ENCODE results near the gene MAP1LC3B.

DNA sequence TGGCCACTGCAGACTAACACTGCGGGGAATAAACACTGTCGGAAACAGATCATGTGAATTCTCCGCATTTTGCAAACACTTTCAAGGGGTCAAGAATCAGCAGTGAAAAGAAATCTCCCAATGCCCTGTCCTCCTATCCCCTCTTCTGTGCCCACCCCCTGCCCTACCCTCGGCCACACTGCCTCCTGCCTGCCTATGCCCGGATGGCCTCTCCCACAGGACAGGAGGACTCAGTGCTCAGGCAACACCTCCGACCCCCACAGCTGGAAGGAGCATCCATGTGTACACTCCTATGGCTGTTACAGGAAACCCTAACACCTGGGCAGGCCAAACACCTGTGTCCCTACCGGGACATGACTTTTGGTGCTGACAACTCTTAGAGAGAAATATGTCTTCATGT is 33.0 kb upstream of the MAP1LC3B start:
- TF ChIP-seq, protein P1, sequence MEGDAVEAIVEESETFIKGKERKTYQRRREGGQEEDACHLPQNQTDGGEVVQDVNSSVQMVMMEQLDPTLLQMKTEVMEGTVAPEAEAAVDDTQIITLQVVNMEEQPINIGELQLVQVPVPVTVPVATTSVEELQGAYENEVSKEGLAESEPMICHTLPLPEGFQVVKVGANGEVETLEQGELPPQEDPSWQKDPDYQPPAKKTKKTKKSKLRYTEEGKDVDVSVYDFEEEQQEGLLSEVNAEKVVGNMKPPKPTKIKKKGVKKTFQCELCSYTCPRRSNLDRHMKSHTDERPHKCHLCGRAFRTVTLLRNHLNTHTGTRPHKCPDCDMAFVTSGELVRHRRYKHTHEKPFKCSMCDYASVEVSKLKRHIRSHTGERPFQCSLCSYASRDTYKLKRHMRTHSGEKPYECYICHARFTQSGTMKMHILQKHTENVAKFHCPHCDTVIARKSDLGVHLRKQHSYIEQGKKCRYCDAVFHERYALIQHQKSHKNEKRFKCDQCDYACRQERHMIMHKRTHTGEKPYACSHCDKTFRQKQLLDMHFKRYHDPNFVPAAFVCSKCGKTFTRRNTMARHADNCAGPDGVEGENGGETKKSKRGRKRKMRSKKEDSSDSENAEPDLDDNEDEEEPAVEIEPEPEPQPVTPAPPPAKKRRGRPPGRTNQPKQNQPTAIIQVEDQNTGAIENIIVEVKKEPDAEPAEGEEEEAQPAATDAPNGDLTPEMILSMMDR (IDR thresholded peaks at IDR 0.05; ENCODE audit: poor library complexity), result no peak
- TF ChIP-seq EZH2phosphoT487 (IDR thresholded peaks at IDR 0.05; ENCODE audit: low read depth, severe bottlenecking, unreplicated experiment), result no peak
- TF ChIP-seq EZH2 (IDR thresholded peaks at IDR 0.05; ENCODE audit: borderline replicate concordance), result no peak
